HG03442 (cell line): ENCODE results near the gene ZFP91.

Experiments
- ATAC-seq: cut with Tn5 transposase; IDR thresholded peaks from one replicate; pipeline ENCODE4 v1.9.1; 2021; ENCODE audit warnings: mild to moderate bottlenecking, moderate library complexity; ENCODE audit not compliant: unreplicated experiment

ZFP91 gene

GRCh38 chr11:58580311-58580710, 1.4 kb downstream of the ZFP91 start:
- ATAC-seq, result no peak

GRCh38 chr11:58582437-58582836, 3.6 kb downstream of the ZFP91 start:
- ATAC-seq, result no peak

GRCh38 chr11:58586998-58587397, 8.1 kb downstream of the ZFP91 start:
- no peak for ATAC-seq

- ATAC-seq, result no peak
Observed at GRCh38 chr11:58591659-58592058, 12.8 kb downstream of the ZFP91 start.

- no peak for ATAC-seq
Observed at GRCh38 chr11:58592760-58593472, 14.1 kb downstream of the ZFP91 start.

- no peak for ATAC-seq
Observed at GRCh38 chr11:58594826-58595225, 16.0 kb downstream of the ZFP91 start.

GRCh38 chr11:58596621-58597020, 17.8 kb downstream of the ZFP91 start:
- no peak for ATAC-seq

GRCh38 chr11:58597486-58598144, 18.8 kb downstream of the ZFP91 start:
- no peak for ATAC-seq

- ATAC-seq, result no peak
Observed at GRCh38 chr11:58600510-58600909, 21.6 kb downstream of the ZFP91 start.

GRCh38 chr11:58606930-58607714, 28.3 kb downstream of the ZFP91 start:
- no peak for ATAC-seq

GRCh38 chr11:58608331-58608730, 29.5 kb downstream of the ZFP91 start:
- ATAC-seq, result no peak

GRCh38 chr11:58609723-58610122, 30.9 kb downstream of the ZFP91 start:
- ATAC-seq, result no peak

- ATAC-seq, result no peak
Observed at GRCh38 chr11:58613228-58613627, 34.4 kb downstream of the ZFP91 start.

GRCh38 chr11:58615559-58615958, 36.7 kb downstream of the ZFP91 start:
- ATAC-seq, result no peak

GRCh38 chr11:58616594-58616993, 37.7 kb downstream of the ZFP91 start:
- ATAC-seq, result no peak

GRCh38 chr11:58617976-58618557, 39.2 kb downstream of the ZFP91 start:
- no peak for ATAC-seq

- peak; percentile 65 for ATAC-seq
Observed at GRCh38 chr11:58621586-58622262, 42.9 kb downstream of the ZFP91 start.

GRCh38 chr11:58622344-58622743, 43.5 kb downstream of the ZFP91 start, which contains the start of gene CNTF:
TSS of gene CNTF (plus strand) at chr11:58622665. CDS start at chr11:58622753, 88 bp downstream.
- ATAC-seq, result no peak

GRCh38 chr11:58625086-58625485, 46.2 kb downstream of the ZFP91 start:
- ATAC-seq, result no peak

- no peak for ATAC-seq
Observed at GRCh38 chr11:58625826-58626460, 47.1 kb downstream of the ZFP91 start.
